Activated T-cell treated with anti-CD3 and anti-CD28 coated beads for 1 hour (primary cell): Measurements from ENCODE around the gene PSMB7.

Experiments used
- DNase-seq: peaks from one replicate; pipeline ENCODE4 v3.0.0-alpha.2; 2020; ENCODE audit warnings: low read depth

PSMB7 gene

GRCh38 chr9:124415102-124415851, at the start of gene PSMB7:
Gene PSMB7 (minus strand): TSS chr9:124415442. CDS start chr9:124415425, 17 bp downstream.
- DNase-seq, result peak; percentile 96

GRCh38 chr9:124462739-124463138, 47.5 kb upstream of the PSMB7 start:
- no peak for DNase-seq

GRCh38 chr9:124458441-124458840, 43.2 kb upstream of the PSMB7 start:
- no peak for DNase-seq

GRCh38 chr9:124457887-124458431, 42.7 kb upstream of the PSMB7 start:
- no peak for DNase-seq

- no peak for DNase-seq
These were observed 42.0 kb upstream of the PSMB7 start for GRCh38 chr9:124457079-124457886.

DNA sequence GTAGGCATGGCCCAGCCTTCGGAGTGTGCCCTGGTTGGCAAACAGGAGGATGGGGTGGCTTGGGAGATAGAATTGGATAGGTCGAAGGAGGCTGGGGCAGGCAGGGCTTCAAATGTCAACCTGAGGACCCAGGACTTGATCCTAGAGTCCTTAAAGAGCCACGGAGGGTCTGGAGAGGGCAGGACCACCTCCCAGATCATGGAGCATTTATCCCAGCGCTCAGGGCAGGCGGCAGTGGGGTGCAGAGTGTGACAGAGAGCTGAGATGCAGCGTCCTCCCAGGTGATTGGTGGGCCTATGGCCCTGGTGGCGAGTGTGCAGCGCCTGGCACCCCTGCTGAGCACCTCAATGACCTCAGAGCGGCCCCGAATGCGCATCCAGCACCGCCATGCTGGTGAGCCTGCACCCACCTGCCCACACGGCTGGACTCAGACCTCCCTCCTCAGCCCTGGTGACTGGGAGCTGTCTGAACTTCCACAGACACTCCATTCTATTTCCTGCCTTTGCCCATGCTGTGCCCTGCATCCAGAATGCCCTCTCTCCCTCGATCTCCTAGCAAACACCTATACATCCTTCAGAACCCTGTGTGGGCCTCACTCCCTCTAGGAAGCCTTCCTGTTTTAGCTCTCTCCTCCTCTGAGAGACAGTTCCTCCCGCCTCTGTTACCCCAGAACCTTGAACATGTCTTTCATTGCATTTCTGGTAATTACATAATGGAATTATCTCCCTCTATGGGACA, 41.3 kb upstream of the PSMB7 start:
- DNase-seq, result no peak

- no peak for DNase-seq
These were observed 40.6 kb upstream of the PSMB7 start for GRCh38 chr9:124455820-124456219.

DNA sequence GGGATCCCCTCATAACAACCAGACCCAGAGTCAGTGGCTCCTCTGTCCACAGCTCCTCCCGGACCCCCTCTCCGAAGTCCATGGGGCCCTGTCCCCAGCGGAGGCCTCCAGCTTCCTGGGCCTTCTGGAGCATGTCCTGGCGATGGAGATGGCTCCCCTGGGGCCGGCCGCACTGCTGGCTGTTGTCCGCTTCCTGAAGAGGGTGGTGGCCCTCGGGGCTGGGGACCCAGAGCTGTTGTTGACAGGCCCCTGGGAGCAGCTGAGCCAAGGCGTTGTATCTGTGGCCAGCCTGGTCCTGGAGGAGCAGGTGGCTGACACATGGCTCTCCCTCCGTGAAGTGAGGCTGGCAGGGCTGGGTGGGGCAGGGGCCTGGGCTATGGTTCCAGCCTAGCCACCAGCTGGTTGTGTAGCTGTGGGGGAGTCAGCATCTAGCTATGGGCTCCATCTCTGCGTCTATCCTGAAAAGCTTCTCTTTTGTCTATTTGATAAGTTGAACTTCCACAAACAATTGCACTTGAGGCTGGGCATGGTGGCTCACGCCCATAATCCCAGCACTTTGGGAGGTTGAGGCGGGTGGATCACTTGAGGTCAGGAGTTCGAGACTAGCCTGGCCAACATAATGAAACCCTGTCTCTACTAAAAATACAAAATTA, 39.7 kb upstream of the PSMB7 start:
- DNase-seq, result no peak

- no peak for DNase-seq
These were observed 39.1 kb upstream of the PSMB7 start for GRCh38 chr9:124454296-124454695.

GRCh38 chr9:124453586-124454191, 38.4 kb upstream of the PSMB7 start:
- DNase-seq, result no peak

- DNase-seq, result no peak
These were observed 37.8 kb upstream of the PSMB7 start for GRCh38 chr9:124452841-124453585.

DNA sequence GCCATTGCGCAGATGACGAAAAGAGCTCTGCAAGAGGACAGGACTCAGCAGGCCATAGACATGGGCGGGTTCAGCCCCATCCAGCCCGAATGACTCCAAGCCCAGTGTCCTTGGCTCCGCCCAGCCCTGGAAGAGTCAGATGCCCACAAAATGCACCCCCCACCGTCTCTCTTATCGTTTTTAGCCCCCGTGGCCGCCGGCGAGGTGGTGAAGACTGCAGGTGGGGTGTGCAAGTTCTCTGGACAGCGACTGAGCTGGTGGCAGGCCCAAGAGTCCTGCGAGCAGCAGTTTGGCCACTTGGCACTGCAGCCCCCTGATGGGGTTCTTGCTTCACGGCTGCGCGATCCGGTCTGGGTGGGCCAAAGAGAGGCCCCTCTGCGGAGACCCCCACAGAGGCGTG, 37.1 kb upstream of the PSMB7 start:
- DNase-seq, result no peak

DNA sequence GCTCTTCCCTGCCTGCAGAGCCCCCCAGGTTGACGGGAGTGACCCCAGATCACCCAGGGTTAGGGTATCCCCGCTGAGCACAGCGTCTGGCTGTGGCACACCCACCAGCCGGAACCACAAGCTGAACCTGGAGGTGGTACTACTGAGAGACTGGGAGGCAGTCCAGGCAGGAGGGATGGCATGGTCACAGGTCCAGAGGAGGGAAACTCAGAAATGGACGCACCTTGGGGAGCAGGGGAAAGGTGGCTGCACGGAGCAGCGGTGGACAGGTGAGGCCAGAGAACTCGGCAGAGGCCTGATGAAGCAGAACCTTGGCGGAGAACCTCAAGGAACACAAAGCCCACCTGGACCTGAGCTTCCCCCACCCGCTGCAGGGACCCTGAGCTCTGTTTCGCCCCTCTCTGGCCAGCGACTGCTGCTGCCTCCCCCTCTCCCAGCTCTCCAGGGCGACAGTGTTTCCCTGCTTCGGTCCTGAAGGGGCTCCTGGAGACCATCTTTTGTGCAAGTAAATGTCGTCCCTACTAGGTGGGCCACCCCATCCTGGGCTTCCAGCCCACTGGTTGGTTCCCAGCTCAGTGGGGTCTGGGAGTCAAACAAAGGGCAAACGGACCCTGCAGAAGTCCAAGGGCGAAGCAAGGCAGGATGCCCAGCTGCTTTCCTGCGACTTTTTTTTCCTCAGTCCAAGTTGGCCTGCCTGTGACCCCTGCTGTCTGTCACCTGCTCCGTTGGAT, 35.9 kb upstream of the PSMB7 start:
- DNase-seq, result no peak

GRCh38 chr9:124450241-124450924, 35.1 kb upstream of the PSMB7 start, which contains the start of gene ADGRD2:
Gene ADGRD2 (plus strand): TSS chr9:124450451. CDS start chr9:124451667, 1,216 bp downstream.
- no peak for DNase-seq

- no peak for DNase-seq
These were observed 34.3 kb upstream of the PSMB7 start for GRCh38 chr9:124449381-124450151.

GRCh38 chr9:124448019-124448418, 32.8 kb upstream of the PSMB7 start:
- DNase-seq, result no peak

- DNase-seq, result no peak
These were observed 32.0 kb upstream of the PSMB7 start for GRCh38 chr9:124447297-124447661.

GRCh38 chr9:124444166-124444565, 28.9 kb upstream of the PSMB7 start:
- DNase-seq, result no peak

DNA sequence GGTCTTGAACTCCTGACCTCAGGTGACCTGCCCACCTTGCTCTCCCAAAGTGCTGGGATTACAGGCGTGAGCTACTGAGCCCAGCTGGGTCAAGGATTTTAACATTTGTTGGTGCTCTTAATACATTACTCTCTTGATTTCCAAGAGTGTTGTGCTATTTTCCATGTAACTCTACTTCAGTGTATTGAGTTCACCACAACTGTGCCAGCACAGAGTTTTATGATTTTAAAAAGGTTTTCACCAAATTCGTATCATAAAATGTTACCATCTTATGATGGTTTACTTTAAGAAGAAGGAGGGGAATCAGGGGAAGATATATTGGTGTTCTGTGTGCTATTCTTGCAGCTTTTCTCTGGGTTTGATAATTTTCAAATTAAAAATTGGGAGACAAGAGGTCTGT, 28.4 kb upstream of the PSMB7 start:
- no peak for DNase-seq
